Fibroblast of mammary gland (primary cell): ENCODE data around the gene MAP1LC3B.

Experiments
- DNase-seq: peaks from one replicate; pipeline ENCODE4 v3.0.0-alpha.2; 2010; ENCODE audit warnings: low read depth
- H3K4me3 ChIP-seq: 2 replicates; pipeline ENCODE4 v1.5.1; 2011; ENCODE audit warnings: low read depth, mild to moderate bottlenecking, low read length, moderate library complexity; ENCODE audit not compliant: control insufficient read depth
- TF ChIP-seq, protein P1 (sequence below): conservative IDR thresholded peaks from 2 replicates; pipeline ENCODE4 v1.5.1; 2011; ENCODE audit warnings: low read depth, low read length, inconsistent platforms; ENCODE audit not compliant: control insufficient read depth, insufficient read depth

Gene MAP1LC3B

GRCh38 chr16:87422106-87422505 lies 30.0 kb downstream of the MAP1LC3B start:
- H3K4me3 ChIP-seq = no peak overlapping the region
- DNase-seq = no peak
- TF ChIP-seq, protein P1, sequence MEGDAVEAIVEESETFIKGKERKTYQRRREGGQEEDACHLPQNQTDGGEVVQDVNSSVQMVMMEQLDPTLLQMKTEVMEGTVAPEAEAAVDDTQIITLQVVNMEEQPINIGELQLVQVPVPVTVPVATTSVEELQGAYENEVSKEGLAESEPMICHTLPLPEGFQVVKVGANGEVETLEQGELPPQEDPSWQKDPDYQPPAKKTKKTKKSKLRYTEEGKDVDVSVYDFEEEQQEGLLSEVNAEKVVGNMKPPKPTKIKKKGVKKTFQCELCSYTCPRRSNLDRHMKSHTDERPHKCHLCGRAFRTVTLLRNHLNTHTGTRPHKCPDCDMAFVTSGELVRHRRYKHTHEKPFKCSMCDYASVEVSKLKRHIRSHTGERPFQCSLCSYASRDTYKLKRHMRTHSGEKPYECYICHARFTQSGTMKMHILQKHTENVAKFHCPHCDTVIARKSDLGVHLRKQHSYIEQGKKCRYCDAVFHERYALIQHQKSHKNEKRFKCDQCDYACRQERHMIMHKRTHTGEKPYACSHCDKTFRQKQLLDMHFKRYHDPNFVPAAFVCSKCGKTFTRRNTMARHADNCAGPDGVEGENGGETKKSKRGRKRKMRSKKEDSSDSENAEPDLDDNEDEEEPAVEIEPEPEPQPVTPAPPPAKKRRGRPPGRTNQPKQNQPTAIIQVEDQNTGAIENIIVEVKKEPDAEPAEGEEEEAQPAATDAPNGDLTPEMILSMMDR = no peak

- DNase-seq = no peak
- no peak overlapping the region for H3K4me3 ChIP-seq
- TF ChIP-seq, protein P1 = no peak
Measured at GRCh38 chr16:87423429-87423828, 31.3 kb downstream of the MAP1LC3B start.

DNA sequence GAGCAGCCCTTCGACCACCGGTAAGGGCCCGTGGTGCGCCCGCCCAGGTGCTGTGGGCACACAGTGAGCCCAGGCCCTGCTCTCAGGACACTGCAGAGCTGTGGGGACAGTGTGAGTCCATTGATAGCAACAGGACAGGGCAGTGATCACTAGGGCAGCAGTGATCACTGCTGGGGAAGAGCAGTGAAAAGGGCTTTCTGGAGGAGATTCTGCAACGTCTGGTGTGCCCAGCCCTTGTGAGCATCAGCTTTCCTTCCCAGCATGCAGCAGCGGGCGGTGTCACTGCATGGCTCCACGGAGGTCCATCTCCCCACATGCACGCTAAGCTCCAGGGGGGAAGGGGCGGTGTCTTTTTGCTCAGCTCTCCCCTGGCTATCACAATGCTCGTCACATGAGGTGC lies 32.1 kb downstream of the MAP1LC3B start:
- H3K4me3 ChIP-seq = no peak overlapping the region
- no peak for DNase-seq
- TF ChIP-seq, protein P1 = no peak

DNA sequence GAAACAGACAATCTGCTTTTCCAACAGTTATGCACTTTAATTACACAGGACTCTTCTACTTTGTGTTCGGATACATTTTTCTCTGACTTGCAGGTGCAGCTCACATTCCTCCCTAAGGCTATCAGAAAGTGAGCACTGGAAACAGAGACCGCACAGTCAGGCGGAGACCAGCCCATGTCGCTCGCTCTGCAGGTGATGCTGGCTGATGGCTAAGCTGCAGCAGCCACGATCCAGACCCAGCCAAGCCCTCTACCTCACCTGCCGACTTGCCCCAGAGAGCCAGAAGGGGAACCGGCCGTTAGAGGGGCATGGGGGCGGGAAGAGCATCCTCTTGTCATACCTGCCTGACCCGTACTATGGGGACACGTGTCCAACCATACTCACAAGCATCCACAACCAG lies 33.8 kb downstream of the MAP1LC3B start:
- DNase-seq = no peak
- TF ChIP-seq, protein P1 = no peak
- no peak overlapping the region for H3K4me3 ChIP-seq

DNA sequence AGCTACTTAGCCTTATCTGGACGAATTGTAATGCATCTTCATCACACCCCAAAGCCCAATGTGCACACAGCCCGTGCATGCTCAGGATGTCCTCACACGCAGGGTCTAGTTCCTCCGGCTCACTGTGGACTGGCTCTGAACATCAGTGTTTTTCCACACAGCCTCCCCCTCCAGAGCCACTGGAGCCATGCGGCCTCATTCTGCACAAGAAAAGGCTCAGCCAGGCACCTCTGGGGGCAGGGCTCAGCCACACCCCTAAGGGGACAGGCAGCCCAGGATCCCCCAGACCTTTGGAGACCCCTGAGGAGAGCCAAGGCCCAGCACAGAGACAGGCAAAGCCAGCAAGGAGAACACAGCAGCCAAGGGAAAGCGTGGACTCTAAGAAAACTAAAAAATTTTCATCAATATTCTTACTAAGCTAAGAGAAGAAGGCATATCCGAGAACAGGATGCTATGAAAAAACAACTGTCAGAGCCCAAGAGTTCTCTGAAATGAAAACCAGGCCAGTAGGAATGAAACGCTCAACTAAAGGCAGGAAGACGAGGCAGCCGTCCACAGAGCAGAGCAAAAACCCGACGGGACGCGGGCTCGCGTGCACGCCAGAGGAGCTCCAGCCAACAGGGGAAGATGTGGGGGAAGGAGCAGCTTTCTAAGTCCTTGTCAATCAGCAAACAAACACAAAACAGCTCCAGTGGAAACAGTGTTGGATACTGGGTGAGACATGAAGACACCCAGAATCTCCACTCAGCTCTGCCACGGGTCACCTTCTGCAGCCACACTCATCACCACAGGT lies 34.5 kb downstream of the MAP1LC3B start:
- no peak for DNase-seq
- H3K4me3 ChIP-seq = no peak overlapping the region
- TF ChIP-seq, protein P1 = no peak

DNA sequence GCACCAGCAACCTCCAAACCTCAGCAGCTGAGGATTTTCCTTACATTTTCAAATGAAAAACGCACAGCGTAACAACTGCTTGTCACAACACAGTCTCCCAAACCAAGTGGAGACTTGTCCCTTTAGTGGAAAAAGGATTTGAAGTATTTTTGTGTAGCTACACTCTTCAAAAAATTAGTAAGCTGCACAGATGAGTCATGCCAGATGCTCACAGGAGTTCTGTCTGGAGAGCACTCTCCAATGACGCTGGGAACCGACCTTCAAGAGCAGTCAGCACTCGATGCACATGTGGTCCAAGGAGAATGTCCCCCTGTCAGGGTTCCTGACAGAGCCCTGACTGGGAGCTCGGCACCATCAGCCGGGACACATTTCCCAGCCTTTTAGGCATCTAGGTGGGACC lies 39.8 kb downstream of the MAP1LC3B start:
- DNase-seq = peak; percentile 94
- H3K4me3 ChIP-seq = no peak overlapping the region
- TF ChIP-seq, protein P1 = no peak
